ENCODE results near the gene HAS3. TPM values are rescaled to one million over a fixed set of nuclear protein-coding genes. Genes with fewer than 3 reads are reported as not detected.
"Not testable (repeated sequence)": the region's sequence is repeated elsewhere in the genome, so short reads cannot be mapped to it uniquely, and the experiment has no call there.

HAS3 gene
- total RNA-seq, 3 donors from 2014 or later (not counting 1 experiment from before 2014, with no cell fraction given), result 1.8 to 2.5 (median 2.3) TPM

- ATAC-seq (no peak), DNase-seq (no peak)
- Histone ChIP-seq H3K4me1 (ENCODE audit: control insufficient read depth, insufficient read depth, low read length) (no peaks in the 10 kb centered on the region), H3K4me3 (ENCODE audit: low read length) (no peak overlapping the region), H3K27me3 (ENCODE audit: control insufficient read depth, insufficient read depth, low read length) (no peaks in the 10 kb centered on the region), H3K27ac (ENCODE audit: low read length) (no peak overlapping the region), H3K9me3 (ENCODE audit: control insufficient read depth, insufficient read depth, low read length) (no peaks in the 10 kb centered on the region), H3K36me3 (ENCODE audit: control insufficient read depth, insufficient read depth, low read length) (no peaks in the 10 kb centered on the region)
- Mint-ChIP-seq H3K4me1 (no peaks in the 10 kb centered on the region), H3K36me3 (no peaks in the 10 kb centered on the region), H3K4me3 (no peak overlapping the region), H3K27me3 (ENCODE audit: low read depth in 2 of 2) (no peaks in the 10 kb centered on the region), H3K9me3 (no peaks in the 10 kb centered on the region), H3K27ac (no peak overlapping the region)
- intact Hi-C loops (cut with micrococcal nuclease), result no loop called here
- 61% methylated on average over 11 of the region's 11 CpGs for WGBS (ENCODE audit: insufficient coverage)
- no peak for TF ChIP-seq CTCF (IDR thresholded peaks at IDR 0.05)
Measured at GRCh38 chr16:69057400-69058378, 47.8 kb upstream of the HAS3 start.

- 98% methylated on average over 4 of the region's 8 CpGs for WGBS (ENCODE audit: insufficient coverage)
- ATAC-seq; H3K4me3 ChIP-seq (ENCODE audit: low read length); H3K36me3 ChIP-seq (ENCODE audit: control insufficient read depth, insufficient read depth, low read length); H3K4me1 Mint-ChIP-seq; H3K27me3 Mint-ChIP-seq (ENCODE audit: low read depth in 2 of 2); DNase-seq; H3K9me3 ChIP-seq (ENCODE audit: control insufficient read depth, insufficient read depth, low read length); H3K27me3 ChIP-seq (ENCODE audit: control insufficient read depth, insufficient read depth, low read length); H3K36me3 Mint-ChIP-seq; intact Hi-C loops (cut with micrococcal nuclease); H3K9me3 Mint-ChIP-seq; H3K27ac ChIP-seq (ENCODE audit: low read length); H3K4me1 ChIP-seq (ENCODE audit: control insufficient read depth, insufficient read depth, low read length); H3K27ac Mint-ChIP-seq; H3K4me3 Mint-ChIP-seq: not testable (repeated sequence)
Measured at GRCh38 chr16:69063491-69063890, 42.0 kb upstream of the HAS3 start.

GRCh38 chr16:69064124-69064763 is 41.2 kb upstream of the HAS3 start:
- peaks cover 2% of the 10 kb centered on the region for H3K36me3 ChIP-seq (ENCODE audit: control insufficient read depth, insufficient read depth, low read length)
- no peaks in the 10 kb centered on the region for H3K9me3 ChIP-seq (ENCODE audit: control insufficient read depth, insufficient read depth, low read length)
- H3K27ac ChIP-seq (ENCODE audit: low read length), result no peak overlapping the region
- no peak for TF ChIP-seq CTCF (IDR thresholded peaks at IDR 0.05)
- ATAC-seq, result no peak
- Mint-ChIP-seq H3K9me3 (no peaks in the 10 kb centered on the region), H3K36me3 (no peaks in the 10 kb centered on the region), H3K27me3 (ENCODE audit: low read depth in 2 of 2) (no peaks in the 10 kb centered on the region), H3K4me1 (no peaks in the 10 kb centered on the region), H3K4me3 (no peak overlapping the region), H3K27ac (no peak overlapping the region)
- WGBS (ENCODE audit: insufficient coverage), result 80% methylated on average over 1 of the region's 2 CpGs
- H3K27me3 ChIP-seq (ENCODE audit: control insufficient read depth, insufficient read depth, low read length), result no peaks in the 10 kb centered on the region
- no peaks in the 10 kb centered on the region for H3K4me1 ChIP-seq (ENCODE audit: control insufficient read depth, insufficient read depth, low read length)
- intact Hi-C loops (cut with micrococcal nuclease), result no loop called here
- H3K4me3 ChIP-seq (ENCODE audit: low read length), result no peak overlapping the region
- DNase-seq, result no peak

GRCh38 chr16:69064764-69065313 is 40.6 kb upstream of the HAS3 start:
- Mint-ChIP-seq H3K27me3 (ENCODE audit: low read depth in 2 of 2) (no peaks in the 10 kb centered on the region), H3K27ac (no peak overlapping the region), H3K36me3 (no peaks in the 10 kb centered on the region), H3K9me3 (no peaks in the 10 kb centered on the region), H3K4me3 (no peak overlapping the region), H3K4me1 (no peaks in the 10 kb centered on the region)
- no peak for TF ChIP-seq CTCF (IDR thresholded peaks at IDR 0.05)
- no peaks in the 10 kb centered on the region for H3K27me3 ChIP-seq (ENCODE audit: control insufficient read depth, insufficient read depth, low read length)
- DNase-seq (no peak), ATAC-seq (no peak)
- 88% methylated on average over 6 of the region's 6 CpGs for WGBS (ENCODE audit: insufficient coverage)
- no peaks in the 10 kb centered on the region for H3K9me3 ChIP-seq (ENCODE audit: control insufficient read depth, insufficient read depth, low read length)
- H3K4me3 ChIP-seq (ENCODE audit: low read length), result no peak overlapping the region
- no peak overlapping the region for H3K27ac ChIP-seq (ENCODE audit: low read length)
- intact Hi-C loops (cut with micrococcal nuclease), result no loop called here
- no peaks in the 10 kb centered on the region for H3K4me1 ChIP-seq (ENCODE audit: control insufficient read depth, insufficient read depth, low read length)
- peaks cover 2% of the 10 kb centered on the region for H3K36me3 ChIP-seq (ENCODE audit: control insufficient read depth, insufficient read depth, low read length)

All from natural killer cell (primary cell).